Right lobe of liver (tissue), 6 donors: Measurements from ENCODE around the gene NRAP. TPM values are rescaled to one million over a fixed set of nuclear protein-coding genes. Genes with fewer than 3 reads are reported as not detected.

Experiments
- ATAC-seq, 4 donors: fragments of 200-7000 bp; cut with Tn5 transposase; one replicate each; pipeline ENCODE4 v1.9.1; 2020; ENCODE audit warnings: mild to moderate bottlenecking in 4 of 4, moderate library complexity in 4 of 4
- DNase-seq, 3 donors: peaks; one replicate each; pipeline ENCODE4 v3.0.0-alpha.2; 2020
- H3K27ac ChIP-seq, 3 donors: fragments of 200-600 bp; one replicate each; pipeline ENCODE4 v1.8.0; 2022
- H3K27me3 ChIP-seq, 2 donors: fragments of 200-600 bp; one replicate each; pipeline ENCODE4 v1.8.0; 2022
- H3K36me3 ChIP-seq, 4 donors: fragments of 200-600 bp; sonication (generic) in 1 of 4; one replicate each; pipeline versions ENCODE4 v1.5.1 to v1.8.0; 2017 to 2022; ENCODE audit warnings: control low read depth in 1 of 4
- H3K4me1 ChIP-seq, 4 donors: fragments of 200-600 bp; sonication (generic) in 1 of 4; one replicate each; pipeline versions ENCODE4 v1.5.1 to v1.8.0; 2017 to 2022; ENCODE audit warnings: control low read depth in 1 of 4
- H3K4me3 ChIP-seq, 3 donors: fragments of 200-600 bp; one replicate each; pipeline ENCODE4 v1.8.0; 2022
- H3K9me3 ChIP-seq, 4 donors: fragments of 200-600 bp; sonication (generic) in 1 of 4; one replicate each; pipeline versions ENCODE4 v1.5.1 to v1.8.0; 2017 to 2022; ENCODE audit warnings: control low read depth in 1 of 4
- POLR2A ChIP-seq: fragments of 450-650 bp; IDR thresholded peaks from one replicate; pipeline ENCODE4 v1.6.1; 2017; ENCODE audit warnings: antibody characterized with exemption, mild to moderate bottlenecking
- WGBS: methylation state at CpG from one replicate; pipeline ENCODE4 v1.1.6; 2018; ENCODE audit warnings: low coverage, low lambda C conversion rate; ENCODE audit not compliant: insufficient coverage; ENCODE audit errors: missing lambda C conversion rate; 5-methylcytosine and 5-hydroxymethylcytosine counted together
- intact Hi-C, 2 donors: fragments of 100-400 bp; cut with DNase I; formaldehyde crosslinking; loops; one replicate each; pipeline versions ENCODE4 v1.11.2 to v1.14.1; 2022
- long read RNA-seq: library from polyadenylated mRNA; unstranded; transcript quantifications from one replicate; pipeline ENCODE4 v2.0.0, GENCODE V29; 2019
- total RNA-seq, 6 experiments: library from RNA; depleted of rRNA in 2 of 6; stranded (reverse); fragments of >200 nt in 2 of 6; fragmentation: NEBNext Ultra II Directional in 3 of 6; extraction: Animal tissue kit (Norgen Biotek cat#: 25700) in 3 of 6; gene quantifications; one replicate each; pipeline versions ENCODE4 v1.1.0 to v1.2.4, GENCODE V29; 2016 to 2023
- TF ChIP-seq, protein P1 (sequence below), 4 donors: fragments of 200-600 bp in 3 of 4; fragments of 450-650 bp in 1 of 4; IDR thresholded peaks; one replicate each; pipeline versions ENCODE4 v1.5.1 to v1.8.0; 2016 to 2022; ENCODE audit warnings: antibody characterized with exemption in 4 of 4, mild to moderate bottlenecking in 2 of 4
- donor health status: DM: no; HTN: yes; CAD: no.
- donor health status: DM: no; HTN: no; CAD: no.
- donor health status: DM: no; HTN: no; CAD: no.
- donor health status: DM: no; HTN: yes; CAD: no.
- donor health status: DM: no; HTN: yes; CAD: no.

The NRAP gene, protein sequence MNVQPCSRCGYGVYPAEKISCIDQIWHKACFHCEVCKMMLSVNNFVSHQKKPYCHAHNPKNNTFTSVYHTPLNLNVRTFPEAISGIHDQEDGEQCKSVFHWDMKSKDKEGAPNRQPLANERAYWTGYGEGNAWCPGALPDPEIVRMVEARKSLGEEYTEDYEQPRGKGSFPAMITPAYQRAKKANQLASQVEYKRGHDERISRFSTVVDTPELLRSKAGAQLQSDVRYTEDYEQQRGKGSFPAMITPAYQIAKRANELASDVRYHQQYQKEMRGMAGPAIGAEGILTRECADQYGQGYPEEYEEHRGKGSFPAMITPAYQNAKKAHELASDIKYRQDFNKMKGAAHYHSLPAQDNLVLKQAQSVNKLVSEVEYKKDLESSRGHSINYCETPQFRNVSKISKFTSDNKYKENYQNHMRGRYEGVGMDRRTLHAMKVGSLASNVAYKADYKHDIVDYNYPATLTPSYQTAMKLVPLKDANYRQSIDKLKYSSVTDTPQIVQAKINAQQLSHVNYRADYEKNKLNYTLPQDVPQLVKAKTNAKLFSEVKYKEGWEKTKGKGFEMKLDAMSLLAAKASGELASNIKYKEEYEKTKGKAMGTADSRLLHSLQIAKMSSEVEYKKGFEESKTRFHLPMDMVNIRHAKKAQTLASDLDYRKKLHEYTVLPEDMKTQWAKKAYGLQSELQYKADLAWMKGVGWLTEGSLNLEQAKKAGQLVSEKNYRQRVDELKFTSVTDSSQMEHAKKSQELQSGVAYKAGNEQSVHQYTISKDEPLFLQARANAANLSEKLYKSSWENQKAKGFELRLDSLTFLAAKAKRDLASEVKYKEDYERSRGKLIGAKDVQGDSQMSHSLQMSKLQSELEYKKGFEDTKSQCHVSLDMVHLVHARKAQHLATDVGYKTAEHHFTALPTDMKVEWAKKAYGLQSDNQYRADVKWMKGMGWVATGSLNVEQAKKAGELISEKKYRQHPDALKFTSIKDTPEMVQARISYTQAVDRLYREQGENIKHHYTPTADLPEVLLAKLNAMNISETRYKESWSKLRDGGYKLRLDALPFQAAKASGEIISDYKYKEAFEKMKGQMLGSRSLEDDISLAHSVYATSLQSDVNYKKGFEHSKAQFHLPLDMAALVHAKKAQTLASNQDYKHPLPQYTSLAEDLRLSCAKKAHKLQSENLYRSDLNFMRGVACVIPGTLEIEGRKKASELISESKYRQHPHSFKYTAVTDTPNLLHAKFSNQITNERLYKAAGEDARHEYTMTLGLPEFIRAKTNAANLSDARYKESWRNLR (N-terminal part only)
- 1 to 10 TPM in 1 of 6 experiments, under 1 TPM in 4, not detected in 1; 0.07 to 1.9 (median 0.22) TPM for total RNA-seq
- long read RNA-seq, partial matches to known transcripts, result 0 of 2 reads
- long read RNA-seq, other reads (novel, unspliced or antisense), result 2 of 2 reads

DNA sequence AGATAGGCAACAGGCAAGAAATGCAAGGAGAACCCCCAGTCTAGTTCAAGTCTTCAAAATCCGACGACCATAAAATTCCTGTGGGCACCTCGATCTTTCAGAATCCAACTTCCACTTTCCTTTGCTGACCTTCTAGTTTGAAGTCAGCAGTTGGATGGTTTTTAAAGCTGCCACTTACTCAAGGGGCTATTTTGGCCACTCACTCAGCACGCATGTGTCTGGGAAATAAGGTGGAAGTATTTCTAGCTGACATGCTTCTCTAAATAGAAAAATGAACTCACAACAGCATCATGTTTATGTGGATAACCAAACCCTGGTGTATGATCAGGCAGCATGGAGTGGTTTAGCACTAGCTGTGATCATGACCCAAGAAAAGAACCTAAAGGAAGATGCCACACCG is at the start of gene NRAP:
Gene NRAP, minus strand, starts transcription at position 134 of the 400 bp plus-strand sequence. CDS start 159 bp downstream, outside the sequence.
- Histone ChIP-seq H3K27me3 (no peaks in the 10 kb centered on the region), H3K4me3 (no peak within 1 kb of the TSS), H3K27ac (no peak within 1 kb of the TSS), H3K36me3 (no peaks in the 10 kb centered on the region), H3K9me3 (no peaks in the 10 kb centered on the region), H3K4me1 (no peaks in the 10 kb centered on the region)
- DNase-seq (no peak), ATAC-seq (no peak)
- 85% methylated on average over 5 of the region's 5 CpGs for WGBS
- no peak for TF ChIP-seq POLR2A
- TF ChIP-seq, protein P1, sequence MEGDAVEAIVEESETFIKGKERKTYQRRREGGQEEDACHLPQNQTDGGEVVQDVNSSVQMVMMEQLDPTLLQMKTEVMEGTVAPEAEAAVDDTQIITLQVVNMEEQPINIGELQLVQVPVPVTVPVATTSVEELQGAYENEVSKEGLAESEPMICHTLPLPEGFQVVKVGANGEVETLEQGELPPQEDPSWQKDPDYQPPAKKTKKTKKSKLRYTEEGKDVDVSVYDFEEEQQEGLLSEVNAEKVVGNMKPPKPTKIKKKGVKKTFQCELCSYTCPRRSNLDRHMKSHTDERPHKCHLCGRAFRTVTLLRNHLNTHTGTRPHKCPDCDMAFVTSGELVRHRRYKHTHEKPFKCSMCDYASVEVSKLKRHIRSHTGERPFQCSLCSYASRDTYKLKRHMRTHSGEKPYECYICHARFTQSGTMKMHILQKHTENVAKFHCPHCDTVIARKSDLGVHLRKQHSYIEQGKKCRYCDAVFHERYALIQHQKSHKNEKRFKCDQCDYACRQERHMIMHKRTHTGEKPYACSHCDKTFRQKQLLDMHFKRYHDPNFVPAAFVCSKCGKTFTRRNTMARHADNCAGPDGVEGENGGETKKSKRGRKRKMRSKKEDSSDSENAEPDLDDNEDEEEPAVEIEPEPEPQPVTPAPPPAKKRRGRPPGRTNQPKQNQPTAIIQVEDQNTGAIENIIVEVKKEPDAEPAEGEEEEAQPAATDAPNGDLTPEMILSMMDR (IDR thresholded peaks at IDR 0.05), result no peak
- intact Hi-C loops, result no loop called here

DNA sequence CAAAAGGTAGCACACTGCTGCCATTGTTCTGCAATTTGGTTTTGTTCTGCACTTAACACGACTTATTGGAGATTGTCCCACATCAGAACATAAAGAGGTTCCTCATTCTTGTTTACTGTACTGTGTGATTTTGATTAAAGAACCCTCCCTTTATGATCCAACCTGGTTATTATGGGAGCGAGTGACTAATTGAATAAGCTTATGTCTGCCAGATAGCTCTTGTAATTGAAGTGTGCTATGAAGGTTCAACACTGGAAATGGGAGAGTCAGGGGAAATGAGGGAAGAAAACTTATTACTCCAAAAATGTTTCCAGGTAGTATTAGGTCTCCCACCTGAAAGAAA is 49.8 kb upstream of the NRAP start:
- ATAC-seq (no peak), DNase-seq (no peak)
- H3K9me3 ChIP-seq, result no peaks in the 10 kb centered on the region
- 85% methylated on average over 2 of the region's 2 CpGs for WGBS
- H3K27me3 ChIP-seq, result no peaks in the 10 kb centered on the region
- no peak overlapping the region for H3K27ac ChIP-seq
- intact Hi-C loops, result no loop called here
- no peak for TF ChIP-seq POLR2A
- TF ChIP-seq, protein P1 (IDR thresholded peaks at IDR 0.05), result no peak
- no peak overlapping the region for H3K4me3 ChIP-seq
- no peaks in the 10 kb centered on the region for H3K4me1 ChIP-seq
- no peaks in the 10 kb centered on the region for H3K36me3 ChIP-seq

DNA sequence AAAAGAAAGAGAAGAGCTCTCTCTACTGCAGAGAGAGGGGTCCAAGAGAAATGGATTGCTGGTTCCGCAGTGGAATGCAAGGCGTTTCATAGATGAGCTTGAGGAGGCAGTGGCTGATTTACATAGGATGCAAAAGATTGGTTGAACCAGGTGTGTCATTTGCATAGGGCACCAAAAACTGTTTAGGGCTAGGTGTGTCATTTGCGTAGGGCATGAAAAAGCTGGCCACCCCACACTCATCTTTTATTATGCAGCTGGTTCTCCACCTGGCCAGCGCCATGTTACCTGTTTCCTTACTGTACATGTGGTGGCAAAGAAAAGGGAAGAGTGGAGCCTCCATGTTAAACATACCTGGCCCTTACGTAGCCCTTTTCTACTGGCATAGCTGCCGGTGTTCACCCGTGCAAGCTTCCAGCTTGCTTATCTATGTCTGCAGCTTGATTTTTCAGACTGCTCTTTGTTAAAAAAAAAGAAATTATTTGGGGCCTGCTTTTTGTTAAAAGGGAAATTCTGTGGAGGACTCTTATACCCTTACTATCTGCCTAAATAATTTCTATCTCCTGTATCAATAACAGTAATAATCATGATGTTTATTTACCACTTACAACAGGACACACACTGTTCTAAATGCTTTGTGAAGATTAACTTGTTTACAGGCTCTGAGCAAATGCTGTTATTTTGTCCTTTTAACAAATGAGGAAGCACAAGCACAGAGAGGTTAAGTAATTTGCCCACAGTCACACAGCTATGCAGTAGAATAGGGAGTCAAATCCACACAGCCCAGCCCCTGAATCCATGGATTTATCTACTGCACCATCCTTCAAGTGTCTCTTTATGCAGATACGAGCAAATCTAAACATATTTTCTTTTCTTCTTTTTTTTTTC is 49.2 kb upstream of the NRAP start:
- intact Hi-C loops, result no loop called here
- Histone ChIP-seq H3K27ac (no peak overlapping the region), H3K4me3 (no peak overlapping the region), H3K27me3 (no peaks in the 10 kb centered on the region), H3K36me3 (no peaks in the 10 kb centered on the region), H3K4me1 (no peaks in the 10 kb centered on the region), H3K9me3 (no peaks in the 10 kb centered on the region)
- no peak for ATAC-seq
- DNase-seq, result no peak
- WGBS, result 80% methylated on average over 8 of the region's 8 CpGs
- TF ChIP-seq, protein P1 (IDR thresholded peaks at IDR 0.05), result no peak
- TF ChIP-seq POLR2A, result no peak
